Heart left ventricle (tissue), 16 donors: Measurements from ENCODE around the gene CENPP. TPM values are rescaled to one million over a fixed set of nuclear protein-coding genes. Genes with fewer than 3 reads are reported as not detected.

Experiments used
- ATAC-seq, 4 donors: fragments of 200-7000 bp; cut with Tn5 transposase; one replicate each; pipeline ENCODE4 v1.9.1; 2020 to 2022; ENCODE audit warnings: moderate library complexity in 4 of 4, mild to moderate bottlenecking in 3 of 4, moderate number of reproducible peaks in 1 of 4
- DNase-seq, 5 donors: peaks; one replicate each; pipeline ENCODE4 v3.0.0-alpha.2; 2020
- H3K27ac ChIP-seq, 12 donors: fragments of 200-600 bp; sonication (generic) in 4 of 12; one replicate each; pipeline versions ENCODE4 v1.5.0 to v1.8.0; 2016 to 2022; ENCODE audit warnings: mild to moderate bottlenecking in 2 of 12
- H3K27me3 ChIP-seq, 9 donors: fragments of 200-600 bp; sonication (generic) in 2 of 9; one replicate each; pipeline versions ENCODE4 v1.5.1 to v1.8.0; 2016 to 2022; ENCODE audit warnings: mild to moderate bottlenecking in 3 of 9
- H3K36me3 ChIP-seq, 9 donors: fragments of 200-600 bp; sonication (generic) in 2 of 9; one replicate each; pipeline versions ENCODE4 v1.5.0 to v1.8.0; 2018 to 2022; ENCODE audit warnings: mild to moderate bottlenecking in 2 of 9
- H3K4me1 ChIP-seq, 12 donors: fragments of 200-600 bp; sonication (generic) in 4 of 12; one replicate each; pipeline versions ENCODE4 v1.5.0 to v1.8.0; 2016 to 2022; ENCODE audit warnings: mild to moderate bottlenecking in 3 of 12
- H3K4me3 ChIP-seq, 12 donors: fragments of 200-600 bp; sonication (generic) in 4 of 12; one replicate each; pipeline versions ENCODE4 v1.5.0 to v1.8.0; 2017 to 2022; ENCODE audit warnings: mild to moderate bottlenecking in 9 of 12, moderate library complexity in 4 of 12
- H3K9me3 ChIP-seq, 12 donors: fragments of 200-600 bp; sonication (generic) in 4 of 12; one replicate each; pipeline versions ENCODE4 v1.5.0 to v1.8.0; 2016 to 2022; ENCODE audit warnings: mild to moderate bottlenecking in 1 of 12
- POLR2A ChIP-seq, 2 donors: fragments of 450-650 bp; IDR thresholded peaks; one replicate each; pipeline ENCODE4 v1.6.1; 2017; ENCODE audit warnings: antibody characterized with exemption in 2 of 2, mild to moderate bottlenecking in 2 of 2, moderate library complexity in 2 of 2
- WGBS, 4 donors: extraction: QIAGEN DNeasy Blood & Tissue Kit in 2 of 4; methylation state at CpG; one replicate each; pipeline versions ENCODE4 v1.1.5 to v1.1.7; 2013 to 2018; 5-methylcytosine and 5-hydroxymethylcytosine counted together
- intact Hi-C, 10 donors: fragments of 100-400 bp; cut with DNase I; formaldehyde crosslinking; loops; one replicate each; pipeline versions ENCODE4 v1.11.1 to v1.14.2; 2022
- polyA plus RNA-seq, 2 donors: library from polyadenylated mRNA; stranded (reverse); fragments of 200-250 nt; gene quantifications; one replicate each; pipeline ENCODE4 v1.2.3, GENCODE V29; 2013
- total RNA-seq, 9 donors: library from RNA; depleted of rRNA in 2 of 9; stranded (reverse); fragments of >200 nt in 2 of 9; fragmentation: NEBNext Ultra II Directional in 3 of 9; extraction: Animal tissue kit (Norgen Biotek cat#: 25700) in 3 of 9; gene quantifications; one replicate each; pipeline versions ENCODE4 v1.1.0 to v1.2.4, GENCODE V29; 2016 to 2023
- TF ChIP-seq, protein P1 (sequence below), 12 donors: fragments of 200-600 bp; sonication (generic) in 4 of 12; IDR thresholded peaks; one replicate each; pipeline versions ENCODE4 v1.5.0 to v1.8.0; 2018 to 2022; ENCODE audit warnings: antibody characterized with exemption in 12 of 12, mild to moderate bottlenecking in 5 of 12
- donor health status: ischemic (EF 13 %, LVEDD 7.1; RV severe dilation, severe dysfunction).
- donor health status: healthy with polysubstance abuse.
- donor health status: DM: no; HTN: yes; CAD: no.
- donor health status: DM: no; HTN: no; CAD: no.
- donor health status: ischemic (EF 25% LVEDD 6.9; RV normal size, moderate dysfunction).
- donor health status: ischemic (EF 25% LVEDD 5.7; RV mildly dilated, moderate dysfunction).
- donor health status: healthy.
- donor health status: DM: yes; HTN: yes; CAD: no.
- donor health status: ischemic (EF 35%, LVEDD 5.7; RV mildly dilated, moderate dysfunction).
- donor health status: nonischemic (EF 11% LVEDD 7.7; RV severe dilation, severe dysfunction).
- donor health status: DM: yes; HTN: yes; CAD: no.
- donor health status: PGD.
- donor health status: ischemic (EF 29% LVEDD 5.4; RV normal size, mild dysfunction).
- donor health status: nonischemic (EF 23%, LVEDD 6.1; RV moderate dilation, normal function).

CENPP gene
- total and polyA plus RNA-seq, 11 donors, result 1.1 to 5.8 (median 2.4) TPM

DNA sequence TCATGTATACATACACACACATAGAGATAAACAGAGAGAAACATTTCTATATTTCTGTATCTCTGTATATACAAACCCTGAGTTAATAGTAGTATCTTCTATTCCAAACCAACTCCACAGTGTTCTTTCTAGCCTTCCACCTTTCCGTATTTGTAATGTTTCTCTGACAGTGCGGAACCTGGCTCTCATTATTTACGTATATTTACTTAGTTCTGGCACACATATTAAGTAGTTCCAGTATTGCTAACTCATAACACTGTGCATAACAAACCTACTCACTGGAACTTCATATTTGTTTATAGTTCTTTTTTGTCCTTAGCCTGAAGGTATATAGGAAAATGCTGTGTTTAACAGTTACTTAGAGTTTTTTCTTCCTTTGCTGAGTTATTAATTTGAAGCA, 72.1 kb downstream of the CENPP start:
- Histone ChIP-seq H3K36me3 (peaks cover 0 to 10% (median 0%) of the 10 kb centered on the region in 9 donors), H3K4me3 (no peak overlapping the region), H3K27me3 (no peaks in the 10 kb centered on the region), H3K27ac (peak overlapping the region in 1 of 12 donors; percentile 23), H3K4me1 (peaks cover 0 to 12% (median 0%) of the 10 kb centered on the region in 12 donors), H3K9me3 (peaks cover 0 to 10% (median 0%) of the 10 kb centered on the region in 12 donors)
- ATAC-seq (no peak), DNase-seq (no peak)
- intact Hi-C loops, result no loop called here
- TF ChIP-seq, protein P1, sequence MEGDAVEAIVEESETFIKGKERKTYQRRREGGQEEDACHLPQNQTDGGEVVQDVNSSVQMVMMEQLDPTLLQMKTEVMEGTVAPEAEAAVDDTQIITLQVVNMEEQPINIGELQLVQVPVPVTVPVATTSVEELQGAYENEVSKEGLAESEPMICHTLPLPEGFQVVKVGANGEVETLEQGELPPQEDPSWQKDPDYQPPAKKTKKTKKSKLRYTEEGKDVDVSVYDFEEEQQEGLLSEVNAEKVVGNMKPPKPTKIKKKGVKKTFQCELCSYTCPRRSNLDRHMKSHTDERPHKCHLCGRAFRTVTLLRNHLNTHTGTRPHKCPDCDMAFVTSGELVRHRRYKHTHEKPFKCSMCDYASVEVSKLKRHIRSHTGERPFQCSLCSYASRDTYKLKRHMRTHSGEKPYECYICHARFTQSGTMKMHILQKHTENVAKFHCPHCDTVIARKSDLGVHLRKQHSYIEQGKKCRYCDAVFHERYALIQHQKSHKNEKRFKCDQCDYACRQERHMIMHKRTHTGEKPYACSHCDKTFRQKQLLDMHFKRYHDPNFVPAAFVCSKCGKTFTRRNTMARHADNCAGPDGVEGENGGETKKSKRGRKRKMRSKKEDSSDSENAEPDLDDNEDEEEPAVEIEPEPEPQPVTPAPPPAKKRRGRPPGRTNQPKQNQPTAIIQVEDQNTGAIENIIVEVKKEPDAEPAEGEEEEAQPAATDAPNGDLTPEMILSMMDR (IDR thresholded peaks at IDR 0.05), result no peak
- TF ChIP-seq POLR2A (IDR thresholded peaks at IDR 0.05), result no peak
- WGBS, 4 donors, result 79 to 98% (median 97%) methylated on average over 3 of the region's 3 CpGs

DNA sequence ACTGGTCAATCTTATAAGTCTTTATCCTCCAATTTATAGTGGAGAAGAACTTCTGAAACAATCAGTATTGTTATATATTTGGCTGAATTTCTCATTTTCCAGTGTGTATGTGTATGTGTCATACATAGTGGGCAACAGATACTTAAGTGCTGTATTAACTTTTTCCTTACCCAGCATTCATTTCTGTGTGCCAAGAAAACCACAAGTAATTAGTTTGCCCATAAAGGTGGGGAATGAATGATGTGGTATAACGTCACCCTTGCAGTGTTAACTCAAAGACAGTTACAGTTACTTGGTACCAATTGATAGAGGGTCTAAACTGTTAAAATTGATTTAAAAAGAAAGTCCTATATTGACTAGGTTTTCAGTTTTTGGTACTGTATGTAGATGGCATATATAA, 76.6 kb downstream of the CENPP start:
- WGBS, 4 donors, result 68 to 86% (median 72%) methylated on average over 1 of the region's 1 CpG
- H3K4me1 ChIP-seq, result peaks cover 0 to 17% (median 0%) of the 10 kb centered on the region in 12 donors
- no peak for ATAC-seq
- intact Hi-C loops, result no loop called here
- H3K9me3 ChIP-seq, result peaks cover 0 to 7% (median 0%) of the 10 kb centered on the region in 12 donors
- H3K36me3 ChIP-seq, result peaks cover 0 to 10% (median 0%) of the 10 kb centered on the region in 9 donors
- peak overlapping the region in 8 of 12 donors; percentile 16 to 51 (median 38) for H3K4me3 ChIP-seq
- H3K27me3 ChIP-seq, result no peaks in the 10 kb centered on the region
- no peak for TF ChIP-seq POLR2A (IDR thresholded peaks at IDR 0.05)
- TF ChIP-seq, protein P1 (IDR thresholded peaks at IDR 0.05), result no peak
- peak overlapping the region in 5 of 12 donors; percentile 14 to 68 (median 35) for H3K27ac ChIP-seq
- no peak for DNase-seq

DNA sequence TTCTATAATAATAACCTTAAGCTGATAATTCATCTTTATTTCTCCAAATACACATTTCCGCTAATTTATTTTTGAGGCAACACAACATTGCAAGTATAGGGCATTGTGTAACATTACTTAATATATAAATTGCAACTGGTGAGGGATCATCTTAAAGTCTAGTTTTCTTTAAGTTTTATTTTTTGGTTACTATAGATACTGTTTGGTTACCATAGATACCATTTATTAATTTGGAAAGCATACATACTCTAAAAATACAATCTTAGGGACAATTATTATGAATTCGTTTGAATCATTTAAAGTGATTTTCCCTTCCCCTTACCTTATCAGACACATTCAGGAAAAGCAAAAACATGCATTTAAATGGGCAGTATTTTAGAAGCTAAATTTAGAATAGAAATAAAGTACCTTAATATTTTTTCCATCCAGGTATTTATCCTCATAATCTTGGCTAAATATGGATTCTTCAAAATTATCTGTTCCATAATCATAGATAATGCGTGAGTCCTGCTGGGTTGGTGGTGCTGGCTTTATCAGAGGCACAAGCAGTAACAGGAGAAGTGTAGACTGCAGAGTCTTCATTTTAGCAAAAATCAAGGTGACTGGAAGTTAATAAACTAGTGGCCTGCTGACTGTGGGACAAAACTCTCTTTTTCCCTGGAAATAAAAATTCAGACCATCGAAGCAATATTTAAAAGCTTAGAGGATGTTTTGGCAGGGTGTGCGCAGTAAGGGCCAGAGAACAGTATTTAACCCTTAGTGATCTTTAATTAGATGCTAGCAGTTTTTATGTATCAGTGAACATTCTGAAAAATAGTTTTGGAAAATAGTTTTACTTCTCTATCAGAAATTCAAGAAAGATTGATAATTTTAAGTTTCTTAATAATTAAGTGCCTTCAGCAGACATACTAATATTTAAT, 77.3 kb downstream of the CENPP start:
- intact Hi-C loops, result no loop called here
- Histone ChIP-seq H3K4me3 (peak overlapping the region in 9 of 12 donors; percentile 18 to 51 (median 35)), H3K27ac (peak overlapping the region in 5 of 12 donors; percentile 14 to 68 (median 36)), H3K27me3 (no peaks in the 10 kb centered on the region), H3K9me3 (peaks cover 0 to under 1% (median 0%) of the 10 kb centered on the region in 12 donors), H3K36me3 (peaks cover 0 to 10% (median 0%) of the 10 kb centered on the region in 9 donors), H3K4me1 (peaks cover 0 to 18% (median 0%) of the 10 kb centered on the region in 12 donors)
- WGBS, 4 donors, result 64 to 70% (median 66%) methylated on average over 5 of the region's 5 CpGs
- no peak for DNase-seq
- TF ChIP-seq POLR2A (IDR thresholded peaks at IDR 0.05), result no peak
- TF ChIP-seq, protein P1 (IDR thresholded peaks at IDR 0.05), result no peak
- peak in 1 of 4 donors; percentile 18 for ATAC-seq
